GM19438 (cell line): ENCODE results near the gene NAALAD2.
A peak's percentile ranks its signal among the peaks of the same experiment; 100 is the strongest.
"Not testable (repeated sequence)": the region's sequence is repeated elsewhere in the genome, so short reads cannot be mapped to it uniquely, and the experiment has no call there.

Source experiments
- ATAC-seq: cut with Tn5 transposase; IDR thresholded peaks from one replicate; pipeline ENCODE4 v1.9.1; 2021; ENCODE audit warnings: low read depth; ENCODE audit not compliant: unreplicated experiment

The NAALAD2 gene

DNA sequence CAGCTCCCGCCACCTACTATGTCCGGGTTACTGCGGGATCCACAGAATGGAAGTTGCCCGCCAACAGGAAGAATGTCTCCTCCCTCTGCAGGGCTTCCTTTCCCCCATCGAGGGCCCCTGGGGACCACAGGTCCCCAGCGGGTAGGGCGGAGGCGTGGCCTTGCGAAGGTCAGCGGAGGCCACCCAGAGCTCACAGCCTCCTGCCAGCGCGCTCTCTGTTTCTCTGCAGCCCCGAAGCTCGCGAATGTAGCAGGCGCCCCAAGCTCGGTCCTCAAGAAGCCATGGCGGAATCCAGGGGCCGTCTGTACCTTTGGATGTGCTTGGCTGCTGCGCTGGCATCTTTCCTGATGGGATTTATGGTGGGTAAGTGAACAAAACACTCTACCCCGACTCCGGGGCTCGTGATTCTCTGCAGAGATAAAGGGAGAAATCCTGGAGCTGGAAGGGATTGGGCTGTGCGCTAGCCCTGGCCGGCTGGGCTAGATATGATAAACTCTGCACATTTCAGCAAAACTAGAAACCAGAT, at the start of gene NAALAD2:
Gene NAALAD2, plus strand, starts transcription at position 186 of the 526 bp plus-strand sequence. Its CDS starts 96 bp downstream, at position 282.
- ATAC-seq, result peak; percentile 96

DNA sequence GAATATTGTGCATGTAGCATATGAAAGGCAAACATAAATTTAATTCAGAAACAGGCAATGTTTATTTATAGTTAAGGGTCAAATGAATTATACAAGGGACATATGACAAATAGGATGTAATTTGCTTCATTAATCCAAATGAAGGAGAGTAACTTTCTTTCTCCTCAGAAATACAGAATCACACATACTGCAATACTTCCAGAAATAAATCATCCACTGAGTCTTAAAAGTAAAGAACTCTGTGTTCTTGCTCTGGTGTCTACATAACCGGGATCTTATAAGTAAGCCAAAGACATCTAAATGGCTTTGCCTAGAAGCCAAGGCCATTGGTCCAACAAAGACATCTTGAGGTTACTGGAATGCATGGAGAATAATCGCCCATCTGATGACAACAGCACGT, 48.8 kb upstream of the NAALAD2 start, which contains the start of gene UBTFL1:
Gene UBTFL1, plus strand, starts transcription at position 301 of the 400 bp plus-strand sequence. Its CDS starts 0 bp downstream, at position 301.
- not testable (repeated sequence) for ATAC-seq

DNA sequence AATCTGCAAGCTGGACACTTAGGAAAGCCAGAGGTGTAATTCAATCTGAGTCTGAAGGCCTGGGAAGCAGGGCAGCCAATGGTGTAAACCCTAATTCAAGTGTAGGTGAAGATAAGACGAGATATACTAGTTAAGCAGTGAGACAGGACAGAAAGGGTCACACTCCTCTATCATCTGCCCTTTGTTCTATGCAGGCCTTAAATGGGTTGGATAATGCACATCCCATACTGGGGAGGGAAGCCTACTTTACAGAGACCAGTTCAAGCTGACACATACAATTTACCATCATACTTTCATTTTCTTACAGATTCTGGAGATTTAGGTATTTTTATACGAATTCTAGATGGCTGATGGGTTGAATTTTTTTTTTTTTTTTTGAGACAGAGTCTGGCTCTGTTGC, 45.7 kb upstream of the NAALAD2 start:
- ATAC-seq, result not testable (repeated sequence)

DNA sequence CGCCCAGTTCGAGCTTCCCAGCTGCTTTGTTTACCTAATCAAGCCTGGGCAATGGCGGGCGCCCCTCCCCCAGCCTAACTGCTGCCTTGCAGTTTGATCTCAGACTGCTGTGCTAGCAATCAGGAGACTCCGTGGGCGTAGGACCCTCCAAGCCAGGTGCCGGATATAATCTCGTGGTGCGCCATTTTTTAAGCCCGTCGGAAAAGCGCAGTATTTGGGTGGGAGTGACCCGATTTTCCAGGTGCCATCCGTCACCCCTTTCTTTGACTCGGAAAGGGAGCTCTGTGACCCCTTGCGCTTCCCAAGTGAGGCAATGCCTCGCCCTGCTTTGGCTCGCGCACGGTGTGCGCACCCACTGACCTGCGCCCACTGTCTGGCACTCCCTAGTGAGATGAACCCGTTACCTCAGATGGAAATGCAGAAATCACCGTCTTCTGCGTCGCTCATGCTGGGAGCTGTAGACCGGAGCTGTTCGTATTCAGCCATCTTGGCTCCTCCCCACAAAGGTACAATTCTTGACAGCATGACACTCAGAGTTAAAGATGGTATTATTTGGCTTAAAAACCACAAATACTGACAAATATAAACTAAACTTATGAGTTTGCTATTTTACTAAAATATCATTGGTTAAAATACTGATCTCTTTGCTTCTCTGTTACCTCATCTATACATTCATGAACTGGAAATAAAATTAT, 39.1 kb upstream of the NAALAD2 start:
- not testable (repeated sequence) for ATAC-seq

DNA sequence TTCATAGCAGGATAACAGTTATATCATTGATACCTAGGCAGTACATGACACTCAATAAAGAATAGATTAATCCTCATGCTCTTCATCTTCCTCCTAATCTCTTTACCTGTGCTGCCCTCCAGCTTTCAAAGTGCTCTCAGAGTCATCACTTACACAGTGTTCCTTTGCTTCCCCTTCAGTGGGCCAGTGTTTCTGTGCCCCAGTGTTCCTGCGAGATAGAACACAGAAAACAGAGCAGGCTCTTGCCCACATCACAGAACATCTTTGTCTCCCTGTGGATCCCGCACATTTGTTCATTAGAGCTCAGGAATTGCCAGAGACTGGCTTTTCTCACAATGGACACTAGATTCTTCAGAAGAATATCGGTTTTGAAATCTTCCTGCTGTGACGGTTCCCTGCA, 36.2 kb upstream of the NAALAD2 start:
- ATAC-seq, result not testable (repeated sequence)

DNA sequence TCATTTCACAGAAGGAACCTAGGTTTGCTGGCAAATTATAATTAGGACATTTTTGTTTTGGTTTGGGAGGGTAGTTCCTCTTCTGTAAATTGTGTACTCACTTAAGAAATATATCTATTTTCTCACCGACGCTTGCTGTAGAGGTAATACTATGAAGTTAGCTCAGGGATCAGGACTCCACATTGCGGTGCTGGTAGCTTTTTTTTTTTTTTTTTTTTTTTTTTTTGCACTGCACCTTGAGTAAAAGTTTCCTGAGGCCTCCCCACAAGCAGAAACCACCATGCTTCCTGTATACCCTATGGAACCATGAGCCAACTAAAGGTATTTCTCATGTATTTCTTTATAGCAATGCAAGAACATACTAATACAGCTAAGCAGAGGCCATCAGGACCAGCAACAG, 34.0 kb upstream of the NAALAD2 start:
- no peak for ATAC-seq

DNA sequence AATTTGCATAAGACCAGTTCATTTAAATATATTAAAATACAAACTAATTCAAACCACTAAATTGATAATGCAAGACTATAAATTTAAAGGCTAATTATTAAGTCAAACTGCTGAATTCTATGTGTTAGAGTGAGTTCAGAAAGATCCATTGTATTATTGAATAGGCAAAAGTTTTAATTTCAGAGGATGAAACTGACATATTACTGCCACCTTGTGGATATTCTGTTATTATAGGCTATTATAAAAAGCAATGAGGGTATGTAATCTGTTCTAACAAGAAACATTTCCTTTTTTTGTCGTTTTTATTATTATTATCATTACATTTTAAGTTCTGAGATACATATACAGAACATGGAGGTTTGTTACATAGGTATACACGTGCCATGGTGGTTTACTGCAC, 20.9 kb upstream of the NAALAD2 start:
- no peak for ATAC-seq

DNA sequence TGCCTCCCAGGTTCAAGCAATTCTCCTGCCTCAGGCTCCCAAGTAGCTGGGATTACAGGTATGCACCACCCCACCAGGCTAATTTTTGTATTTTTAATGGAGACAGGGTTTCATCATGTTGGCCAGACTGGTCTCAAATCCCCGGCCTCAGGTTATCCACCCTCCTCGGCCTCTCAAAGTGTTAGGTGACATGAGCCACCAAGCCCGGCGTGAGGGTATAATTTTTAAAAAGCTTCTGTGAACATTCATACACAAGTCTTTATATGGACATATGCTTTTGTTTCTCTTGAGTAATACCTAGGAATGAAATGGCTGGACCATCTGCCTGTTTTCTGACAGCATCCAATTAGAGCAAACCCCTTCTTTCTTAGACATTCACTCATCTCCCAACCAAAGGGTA, 14.3 kb upstream of the NAALAD2 start:
- ATAC-seq, result no peak

DNA sequence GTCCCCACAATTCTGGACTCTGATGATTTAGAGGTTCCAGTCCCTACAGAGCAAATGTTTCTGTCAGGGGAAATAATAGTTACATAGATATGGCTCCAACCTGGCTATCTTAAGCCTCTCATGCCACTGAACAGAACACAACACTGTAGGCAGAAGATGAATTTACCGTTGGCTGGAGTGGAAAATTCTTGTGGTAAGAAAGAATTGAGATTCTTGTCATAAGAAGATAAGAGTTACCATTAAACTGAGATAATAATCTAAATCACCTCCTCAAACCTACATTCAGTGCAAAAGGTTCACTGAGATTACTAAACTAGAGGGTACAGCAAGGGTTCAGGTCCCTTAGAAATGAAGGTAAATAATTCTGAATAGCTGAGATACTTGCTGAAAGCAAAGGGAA, 10.1 kb upstream of the NAALAD2 start:
- ATAC-seq, result no peak

DNA sequence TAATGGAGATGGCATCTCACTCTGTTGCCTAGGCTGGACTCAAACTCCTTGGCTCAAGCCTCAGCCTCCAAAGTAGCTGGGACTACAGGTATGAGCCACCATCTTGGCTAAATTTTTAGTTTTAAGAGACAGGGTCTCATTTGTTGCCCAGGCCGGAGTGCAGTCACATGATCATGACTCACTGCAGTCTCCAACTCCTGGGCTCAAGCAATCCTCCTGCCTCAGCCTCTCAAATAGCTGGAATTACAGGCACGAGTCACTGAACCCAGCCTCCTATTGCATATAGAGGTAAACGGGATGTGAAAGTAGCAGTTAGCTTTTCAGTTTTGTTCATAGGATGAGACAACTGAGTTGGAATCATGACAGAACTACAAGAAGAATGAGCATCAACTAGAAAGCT, 9.5 kb upstream of the NAALAD2 start:
- ATAC-seq, result no peak

DNA sequence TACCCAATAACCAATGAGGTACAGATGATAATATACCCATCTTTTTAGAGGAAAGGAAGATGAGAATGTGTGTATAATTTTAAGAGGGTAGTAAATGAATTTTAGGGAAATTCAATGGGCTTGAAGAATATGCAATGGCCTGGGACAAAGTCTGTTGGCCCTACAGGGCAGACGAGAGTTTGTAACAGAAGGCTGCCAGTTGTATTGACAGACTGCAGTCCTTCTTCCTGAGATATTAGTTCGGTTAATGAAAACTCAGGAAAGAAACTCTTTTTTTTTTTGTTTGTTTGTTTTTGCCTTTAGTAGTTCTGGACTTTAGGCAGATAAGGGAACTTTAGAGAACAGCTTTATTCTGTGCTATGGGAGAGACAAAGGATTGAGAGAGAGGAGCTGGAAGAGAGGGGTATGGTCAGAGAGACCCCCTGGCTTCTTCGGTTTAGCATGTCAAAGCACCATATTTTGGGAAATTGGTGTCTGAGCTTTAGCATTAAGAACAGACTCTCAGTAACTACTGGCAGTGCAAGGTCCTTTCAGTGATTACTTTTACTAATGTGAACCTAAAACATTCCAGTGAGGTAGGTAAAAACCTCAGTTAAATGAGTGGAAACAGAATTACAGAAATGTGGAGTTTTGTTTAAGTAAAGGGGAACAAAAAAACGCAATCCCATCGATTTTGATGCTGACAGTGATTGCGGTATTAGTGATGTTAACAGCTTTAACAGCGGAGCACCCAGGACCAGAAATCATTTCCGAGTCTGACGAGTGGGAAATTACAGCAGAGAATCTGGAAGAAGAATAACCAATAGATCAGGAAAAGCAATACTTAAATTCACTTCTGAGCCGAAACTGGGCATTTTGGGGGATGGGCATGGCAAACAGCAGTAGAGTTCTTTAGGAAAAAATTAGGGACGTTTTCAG, 644 bp upstream of the NAALAD2 start:
- ATAC-seq, result no peak

DNA sequence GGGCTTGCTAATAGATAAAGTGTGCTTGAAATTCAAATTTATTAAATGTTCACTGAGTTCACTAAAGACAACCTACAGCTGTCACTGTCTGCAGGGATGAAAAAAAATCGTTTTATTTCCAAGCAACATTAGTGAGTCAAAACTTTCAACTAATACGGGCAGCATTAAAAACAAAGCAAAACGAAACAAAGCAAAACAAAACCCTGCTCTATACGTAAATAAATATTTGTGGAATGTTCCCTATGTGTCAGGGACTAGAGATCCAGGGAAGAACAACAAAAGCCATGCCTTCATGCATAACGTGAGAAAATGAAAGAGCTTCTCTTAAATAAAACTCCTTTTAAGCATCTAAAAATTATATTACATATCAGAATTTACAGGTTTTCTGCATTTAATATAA, 553 bp downstream of the NAALAD2 start:
- ATAC-seq, result peak; percentile 12

DNA sequence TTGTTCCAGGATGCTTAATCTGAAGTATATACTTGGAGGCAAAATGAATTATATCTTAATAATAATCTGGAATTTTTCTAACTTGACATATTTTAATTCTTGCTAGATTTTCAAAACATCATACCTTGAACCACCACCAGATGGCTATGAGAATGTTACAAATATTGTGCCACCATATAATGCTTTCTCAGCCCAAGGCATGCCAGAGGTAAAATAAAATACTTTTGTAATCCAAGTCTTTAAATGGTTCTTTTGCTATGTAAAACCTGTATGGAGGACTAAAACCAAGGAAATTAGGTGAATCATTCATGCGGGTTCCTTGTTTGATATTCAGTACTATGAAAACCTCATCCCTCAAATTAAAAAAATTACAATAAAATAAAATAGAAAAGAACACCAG, 14.4 kb downstream of the NAALAD2 start:
- ATAC-seq, result no peak

DNA sequence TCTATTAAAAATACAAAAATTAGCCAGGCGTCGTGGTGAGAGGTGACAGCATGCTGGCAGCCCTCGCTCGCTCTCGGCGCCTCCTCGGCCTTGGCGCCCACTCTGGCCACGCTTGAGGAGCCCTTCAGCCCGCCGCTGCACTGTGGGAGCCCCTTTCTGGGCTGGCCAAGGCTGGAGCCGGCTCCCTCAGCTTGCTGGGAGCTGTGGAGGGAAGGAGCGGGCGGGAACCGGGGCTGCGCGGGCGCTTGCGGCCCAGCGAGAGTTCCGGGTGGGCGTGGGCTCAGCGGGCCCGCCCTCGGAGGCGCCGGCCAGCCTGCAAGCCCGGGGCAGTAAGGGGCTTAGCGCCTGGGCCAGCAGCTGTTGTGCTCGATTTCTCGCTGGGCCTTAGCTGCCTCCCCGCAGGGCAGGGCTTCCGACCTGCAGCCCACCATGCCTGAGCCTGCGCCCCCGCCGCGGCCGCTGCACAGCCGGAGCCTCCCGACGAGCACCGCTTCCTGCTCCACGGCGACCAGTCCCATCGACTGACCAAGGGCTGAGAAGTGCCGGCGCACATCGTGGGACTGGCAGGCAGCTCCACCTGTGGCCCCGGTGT, 32.6 kb downstream of the NAALAD2 start:
- not testable (repeated sequence) for ATAC-seq

DNA sequence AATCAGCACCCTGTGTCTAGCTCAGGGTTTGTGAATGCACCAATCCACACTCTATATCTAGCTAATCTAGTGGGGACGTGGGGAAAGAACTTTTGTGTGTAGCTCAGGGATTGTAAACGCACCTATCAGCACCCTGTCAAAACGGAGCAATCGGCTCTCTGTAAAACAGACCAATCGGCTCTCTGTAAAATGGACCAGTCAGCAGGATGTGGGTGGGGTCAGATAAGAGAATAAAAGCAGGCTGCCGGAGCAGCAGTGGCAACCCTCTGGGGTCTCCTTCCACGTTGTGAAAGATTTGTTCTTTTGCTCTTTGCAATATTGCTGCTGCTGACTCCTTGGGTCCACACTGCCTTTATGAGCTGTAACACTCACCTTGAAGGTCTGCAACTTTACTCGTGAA, 33.2 kb downstream of the NAALAD2 start:
- not testable (repeated sequence) for ATAC-seq

DNA sequence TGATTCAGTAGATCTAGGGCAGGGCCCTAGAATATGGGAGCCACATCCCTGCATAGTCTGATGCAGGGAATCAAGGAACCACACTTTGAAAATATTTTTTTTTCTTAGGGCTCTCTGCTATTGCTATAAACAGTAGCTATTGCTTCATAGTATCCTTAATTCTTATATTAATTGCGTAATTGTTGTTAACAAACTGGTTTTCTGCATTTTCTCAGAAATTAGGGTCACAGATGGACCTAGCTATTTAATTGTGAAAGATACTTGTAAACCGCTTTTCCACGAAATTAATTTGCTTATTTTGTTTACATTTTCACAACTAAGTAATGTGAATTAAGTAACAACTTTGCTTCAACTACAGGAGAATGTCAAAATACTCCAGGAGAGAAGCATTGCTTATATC, 34.1 kb downstream of the NAALAD2 start:
- no peak for ATAC-seq

DNA sequence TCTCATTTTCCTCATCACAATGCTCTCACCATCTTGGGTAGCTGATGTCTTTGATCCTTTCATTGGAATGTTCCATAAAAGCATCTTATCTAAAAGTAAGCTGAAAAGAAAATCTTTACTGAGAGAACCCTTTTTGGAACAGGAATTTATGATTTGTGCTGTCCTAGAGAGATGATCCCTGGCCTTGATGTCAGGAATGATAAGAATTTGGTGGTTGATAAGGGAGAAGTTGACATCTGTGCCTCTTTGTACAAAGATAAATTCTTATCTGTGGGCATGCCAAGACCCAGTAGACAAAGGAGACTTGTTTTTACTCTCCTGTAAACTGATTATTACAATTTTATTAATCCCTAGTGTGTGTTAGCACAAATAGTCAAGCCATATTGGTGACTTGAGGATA, 36.9 kb downstream of the NAALAD2 start:
- ATAC-seq, result no peak

DNA sequence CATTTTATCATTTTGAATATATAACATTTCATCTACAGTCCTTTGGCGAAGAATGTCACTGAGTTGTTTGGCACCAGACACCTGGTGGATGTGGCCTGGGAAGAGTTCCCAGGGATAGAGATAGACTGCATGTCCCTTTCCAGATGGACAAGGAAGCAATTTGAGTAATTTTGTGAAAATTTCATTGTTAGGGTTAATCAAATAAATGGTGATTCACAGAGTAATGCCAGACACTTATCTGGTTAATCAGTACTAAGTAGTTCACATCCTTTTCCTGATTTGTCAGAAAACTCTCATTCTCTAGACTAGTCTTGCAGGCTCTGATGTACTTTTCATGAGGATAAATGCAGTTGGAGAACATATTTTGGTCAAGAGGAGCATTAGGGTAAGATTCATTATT, 41.6 kb downstream of the NAALAD2 start:
- no peak for ATAC-seq

DNA sequence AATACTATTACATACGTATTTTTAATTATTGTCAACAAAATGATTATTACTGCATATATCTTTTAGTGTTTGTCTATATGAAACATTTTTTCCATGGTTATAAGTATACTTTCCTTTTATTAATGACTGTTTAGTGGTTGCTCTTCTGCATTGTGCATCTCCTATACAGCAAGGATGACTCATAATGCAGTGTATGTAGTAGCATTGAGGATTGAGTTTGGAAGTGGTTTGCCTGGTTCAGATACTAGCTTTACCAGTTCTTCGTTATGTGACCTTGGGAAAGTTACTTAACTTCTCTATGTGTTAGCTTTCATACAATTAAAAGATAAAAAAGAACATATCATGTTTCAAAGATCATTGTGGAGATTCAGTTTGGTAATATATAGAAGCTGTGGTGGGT, 44.3 kb downstream of the NAALAD2 start:
- no peak for ATAC-seq

DNA sequence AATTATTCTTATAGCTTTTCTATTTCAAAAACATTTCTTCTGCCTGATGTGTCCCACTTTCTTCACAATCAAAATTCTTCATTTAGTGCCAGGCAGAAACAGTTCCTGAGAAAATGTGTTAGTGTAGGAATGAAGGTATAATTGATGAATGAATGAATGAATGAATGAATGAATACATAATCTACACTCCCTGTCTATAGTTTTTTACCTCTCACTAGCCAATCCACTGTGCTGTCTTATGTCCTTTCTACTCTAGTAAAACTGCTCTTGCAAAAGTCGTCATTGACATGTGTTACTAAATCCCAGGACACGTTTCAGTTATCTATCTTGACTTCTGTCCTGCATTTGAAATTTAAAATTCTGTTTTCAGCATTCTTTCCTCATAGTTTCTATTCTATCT, 45.5 kb downstream of the NAALAD2 start:
- ATAC-seq, result no peak

DNA sequence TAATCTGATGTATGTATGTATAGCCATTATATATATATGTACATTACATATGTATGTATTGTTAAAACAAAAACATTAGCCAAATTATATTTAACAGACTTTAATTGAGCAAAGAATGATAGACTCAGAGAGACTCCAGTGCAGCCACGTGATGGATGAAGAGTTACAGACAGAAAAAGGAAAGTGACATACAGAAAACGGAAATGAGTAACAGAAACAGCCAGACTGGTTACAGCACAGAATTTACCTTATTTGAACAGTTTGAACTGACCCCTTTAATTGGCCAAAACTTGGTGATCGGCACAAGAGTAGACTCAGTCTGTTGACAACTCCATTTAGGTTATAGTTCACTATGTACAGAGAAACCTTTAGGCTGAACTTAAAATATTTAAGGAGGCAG, 53.4 kb downstream of the NAALAD2 start:
- ATAC-seq, result no peak
